ENCODE measurements around the gene ADAMTS15. TPM values are rescaled to one million over a fixed set of nuclear protein-coding genes. Genes with fewer than 3 reads are reported as not detected.
A peak's percentile ranks its signal among the peaks of the same experiment; 100 is the strongest.
"Not testable (repeated sequence)": the region's sequence is repeated elsewhere in the genome, so short reads cannot be mapped to it uniquely, and the experiment has no call there.

The ADAMTS15 gene
- total and polyA plus RNA-seq, 12 donors: 0.68 to 3.7 (median 2.2) TPM

GRCh38 chr11:130434521-130435223 lies 13.8 kb upstream of the ADAMTS15 start:
- intact Hi-C loops (cut with DNase I): loop anchor here (2.0 to 10.0 kb wide), 3 partner anchors 390 to 428 kb away; no protein-coding TSS in a partner anchor
- WGBS, 4 donors: 0 to 1% (median 0%) methylated on average over 12 to 20 of the region's 20 CpGs
- H3K27me3 ChIP-seq: peaks cover 15% of the 10 kb centered on the region
- peak overlapping the region; percentile 48 to 71 (median 56) for H3K4me3 ChIP-seq
- H3K27ac ChIP-seq: peak overlapping the region in 2 of 5 donors; percentile 37 to 43
- no peaks in the 10 kb centered on the region for H3K9me3 ChIP-seq (replicated peaks in 1 of 3)
- DNase-seq: peak; percentile 68 to 89 (median 78)
- no peaks in the 10 kb centered on the region for H3K36me3 ChIP-seq (replicated peaks in 1 of 2)
- H3K4me1 ChIP-seq (replicated peaks in 1 of 2): peaks cover 0 to 5% of the 10 kb centered on the region in 2 donors
- peak; percentile 71 to 89 (median 80) for TF ChIP-seq CTCF (IDR thresholded peaks at IDR 0.05)
- no peak for TF ChIP-seq POLR2A (IDR thresholded peaks at IDR 0.05)

GRCh38 chr11:130435671-130436070 lies 12.8 kb upstream of the ADAMTS15 start:
- Histone ChIP-seq H3K9me3 (replicated peaks in 1 of 3) (no peaks in the 10 kb centered on the region), H3K4me1 (replicated peaks in 1 of 2) (peaks cover 0 to 5% of the 10 kb centered on the region in 2 donors), H3K27me3 (peaks cover 5% of the 10 kb centered on the region), H3K36me3 (replicated peaks in 1 of 2) (no peaks in the 10 kb centered on the region), H3K4me3 (no peak overlapping the region), H3K27ac (peak overlapping the region in 1 of 5 donors; percentile 20)
- WGBS, 4 donors: 44 to 58% (median 53%) methylated on average over 4 of the region's 4 CpGs
- DNase-seq: no peak
- intact Hi-C loops (cut with DNase I): loop anchor here (2.0 to 10.0 kb wide), 3 partner anchors 389 to 427 kb away; no protein-coding TSS in a partner anchor
- TF ChIP-seq POLR2A (IDR thresholded peaks at IDR 0.05) (no peak), CTCF (IDR thresholded peaks at IDR 0.05) (no peak)

- intact Hi-C loops (cut with DNase I): loop anchor here (5.0 to 10.0 kb wide), 2 partner anchors 389 to 426 kb away; no protein-coding TSS in a partner anchor
- peaks cover 0 to 5% of the 10 kb centered on the region in 2 donors for H3K4me1 ChIP-seq (replicated peaks in 1 of 2)
- H3K27me3 ChIP-seq: peaks cover 3% of the 10 kb centered on the region
- DNase-seq: no peak
- H3K4me3 ChIP-seq: no peak overlapping the region
- H3K9me3 ChIP-seq (replicated peaks in 1 of 3): no peaks in the 10 kb centered on the region
- no peaks in the 10 kb centered on the region for H3K36me3 ChIP-seq (replicated peaks in 1 of 2)
- H3K27ac ChIP-seq: peak overlapping the region in 1 of 5 donors; percentile 11
- WGBS, 4 donors: 59 to 76% (median 70%) methylated on average over 3 of the region's 3 CpGs
- TF ChIP-seq CTCF (IDR thresholded peaks at IDR 0.05) (no peak), POLR2A (IDR thresholded peaks at IDR 0.05) (no peak)
Measured at GRCh38 chr11:130436171-130436570, 12.3 kb upstream of the ADAMTS15 start.

- no peak overlapping the region for H3K4me3 ChIP-seq
- TF ChIP-seq POLR2A (IDR thresholded peaks at IDR 0.05) (no peak), CTCF (IDR thresholded peaks at IDR 0.05) (no peak)
- peaks cover 0 to 5% of the 10 kb centered on the region in 2 donors for H3K4me1 ChIP-seq (replicated peaks in 1 of 2)
- DNase-seq: no peak
- H3K27me3 ChIP-seq: peaks cover 3% of the 10 kb centered on the region
- intact Hi-C loops (cut with DNase I): loop anchor here (5.0 to 10.0 kb wide), 2 partner anchors 387 to 424 kb away; no protein-coding TSS in a partner anchor
- no peaks in the 10 kb centered on the region for H3K36me3 ChIP-seq (replicated peaks in 1 of 2)
- H3K27ac ChIP-seq: no peak overlapping the region
- H3K9me3 ChIP-seq (replicated peaks in 1 of 3): no peaks in the 10 kb centered on the region
- 85 to 95% (median 87%) methylated on average over 7 of the region's 7 CpGs for WGBS, 4 donors
Measured at GRCh38 chr11:130437848-130438247, 10.6 kb upstream of the ADAMTS15 start.

GRCh38 chr11:130438401-130439159 lies 9.9 kb upstream of the ADAMTS15 start:
- not testable (repeated sequence) for H3K27ac ChIP-seq; DNase-seq; H3K4me3 ChIP-seq; H3K27me3 ChIP-seq; H3K4me1 ChIP-seq (replicated peaks in 1 of 2); H3K9me3 ChIP-seq (replicated peaks in 1 of 3); H3K36me3 ChIP-seq (replicated peaks in 1 of 2)
- intact Hi-C loops (cut with DNase I): loop anchor here (5.0 to 10.0 kb wide), 2 partner anchors 386 to 424 kb away; no protein-coding TSS in a partner anchor
- 82 to 93% (median 89%) methylated on average over 10 of the region's 10 CpGs for WGBS, 4 donors
